ENCODE results near the gene CAGE1.

CAGE1 gene

DNA sequence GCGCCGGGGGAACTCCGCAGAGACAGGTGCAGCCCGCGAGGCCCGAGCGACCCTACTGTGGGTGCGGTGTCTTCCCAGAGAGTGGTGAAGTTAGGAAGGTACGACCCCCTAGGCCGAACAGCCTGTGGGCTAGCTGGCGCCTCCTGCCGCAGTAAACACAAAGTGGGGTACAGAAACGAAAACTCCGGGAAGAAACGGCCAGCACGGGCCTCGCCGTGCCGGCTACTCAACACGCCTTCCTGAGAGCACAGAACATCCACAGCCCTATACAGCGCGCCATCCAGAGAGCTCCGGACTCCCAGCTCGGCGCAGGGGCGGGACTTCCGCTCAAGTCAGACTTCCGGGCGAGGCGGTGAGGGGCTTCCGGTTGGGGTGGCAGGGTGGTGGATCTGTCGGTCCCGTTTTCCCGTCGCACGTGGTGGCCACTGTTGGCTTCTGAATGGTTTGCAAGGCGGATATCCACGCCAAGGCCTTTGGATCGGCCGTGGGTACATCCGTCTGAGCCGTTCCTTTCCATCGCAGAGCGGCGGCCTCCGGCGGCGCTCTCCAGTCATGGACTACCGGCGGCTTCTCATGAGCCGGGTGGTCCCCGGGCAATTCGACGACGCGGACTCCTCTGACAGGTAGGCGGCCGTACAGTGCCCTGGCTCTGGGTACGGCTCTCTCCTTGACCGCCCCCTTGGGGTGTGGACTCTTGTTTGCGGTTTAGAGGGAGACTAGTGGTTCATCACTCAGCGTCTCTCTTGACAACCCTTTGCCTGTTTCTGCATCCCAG, at the start of gene CAGE1, which contains the start of gene RIOK1:
CAGE1 (minus strand) TSS at position 292 of the 775 bp plus-strand sequence. CDS start 2,569 bp downstream, outside the sequence.
RIOK1 (plus strand) TSS at position 358 of the 775 bp plus-strand sequence; CDS start at position 553, 195 bp downstream.
- DNase-seq = peak; percentile 97

DNA sequence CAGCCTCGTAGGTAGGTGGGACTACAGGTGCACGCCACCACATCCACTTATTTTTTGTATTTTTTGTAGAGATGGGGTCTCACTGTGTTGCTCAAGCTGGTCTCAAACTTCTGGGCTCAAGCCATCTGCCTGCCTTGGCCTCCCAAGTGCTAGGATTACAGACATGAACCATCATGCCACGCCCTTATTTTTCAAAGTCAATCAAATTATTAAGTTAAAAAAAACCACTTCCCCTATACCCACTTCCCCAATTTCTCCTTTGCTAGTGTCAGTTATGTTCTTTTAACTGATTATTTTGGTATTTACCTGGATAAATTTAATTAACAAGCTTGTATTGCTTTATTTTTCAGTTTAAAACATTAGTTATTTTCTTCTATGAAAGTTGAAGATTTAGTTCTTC, 49.7 kb upstream of the CAGE1 start:
- DNase-seq = no peak

DNA sequence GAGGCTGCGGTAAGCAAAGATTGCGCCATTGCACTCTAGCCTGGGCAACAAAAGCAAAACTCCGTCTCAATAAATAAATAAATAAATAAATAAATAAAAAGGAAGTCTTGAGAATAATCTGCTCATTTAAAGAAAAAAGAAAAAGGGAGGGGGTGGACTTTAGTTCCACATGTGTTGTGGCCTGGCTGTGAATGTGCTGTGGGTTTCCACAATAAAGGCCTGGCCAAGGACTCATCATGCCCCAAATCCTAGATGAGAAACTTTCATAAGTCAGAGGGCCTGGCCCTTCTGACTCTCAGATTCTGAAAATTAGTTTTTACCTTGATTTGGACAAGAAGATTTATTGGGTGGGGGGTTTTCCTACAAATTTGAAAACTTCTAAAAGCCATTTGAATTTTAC, 48.5 kb upstream of the CAGE1 start:
- no peak for DNase-seq

DNA sequence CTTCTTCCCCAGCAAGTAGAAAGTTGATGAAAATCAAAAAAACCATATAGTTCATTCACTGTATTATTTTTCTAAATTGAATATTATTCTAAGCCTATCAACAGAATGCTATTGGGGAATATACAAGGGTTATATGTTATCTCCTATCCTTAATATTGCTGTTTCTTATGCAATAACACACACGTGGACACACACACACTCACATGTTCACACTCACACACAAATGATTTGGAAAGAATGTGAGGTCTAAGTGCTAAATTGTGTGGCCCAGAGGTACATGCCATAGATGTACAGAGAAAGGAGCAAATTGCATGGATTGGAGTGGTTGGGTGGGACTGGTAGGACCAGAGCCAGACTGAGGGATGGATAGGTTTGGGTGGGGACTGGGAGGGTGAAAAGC, 45.1 kb upstream of the CAGE1 start:
- DNase-seq = no peak

DNA sequence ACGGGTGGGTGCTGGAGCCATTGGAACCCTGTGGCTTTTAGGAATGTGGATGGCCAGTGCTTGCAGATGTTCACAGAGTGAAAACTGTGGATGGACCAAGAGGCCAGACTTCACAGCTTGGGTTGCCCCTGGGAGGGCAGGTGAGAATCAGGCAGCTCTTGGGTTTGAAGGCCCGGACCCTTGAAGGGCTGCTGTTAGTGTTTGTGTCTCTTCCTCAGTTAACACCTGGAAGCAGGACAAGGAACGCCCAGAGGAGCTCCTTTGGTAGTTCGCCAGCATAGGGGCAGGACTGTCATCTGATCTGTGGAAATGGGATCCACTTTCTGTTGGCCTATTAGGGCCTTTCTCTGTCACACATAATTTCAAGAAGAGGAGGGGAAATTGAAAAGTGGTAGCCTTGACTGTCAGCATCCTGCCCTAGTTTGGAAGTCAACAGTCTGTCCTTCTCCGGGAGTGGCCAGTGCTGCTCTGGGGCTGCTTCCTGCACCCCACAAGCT, 43.6 kb upstream of the CAGE1 start:
- DNase-seq = no peak

DNA sequence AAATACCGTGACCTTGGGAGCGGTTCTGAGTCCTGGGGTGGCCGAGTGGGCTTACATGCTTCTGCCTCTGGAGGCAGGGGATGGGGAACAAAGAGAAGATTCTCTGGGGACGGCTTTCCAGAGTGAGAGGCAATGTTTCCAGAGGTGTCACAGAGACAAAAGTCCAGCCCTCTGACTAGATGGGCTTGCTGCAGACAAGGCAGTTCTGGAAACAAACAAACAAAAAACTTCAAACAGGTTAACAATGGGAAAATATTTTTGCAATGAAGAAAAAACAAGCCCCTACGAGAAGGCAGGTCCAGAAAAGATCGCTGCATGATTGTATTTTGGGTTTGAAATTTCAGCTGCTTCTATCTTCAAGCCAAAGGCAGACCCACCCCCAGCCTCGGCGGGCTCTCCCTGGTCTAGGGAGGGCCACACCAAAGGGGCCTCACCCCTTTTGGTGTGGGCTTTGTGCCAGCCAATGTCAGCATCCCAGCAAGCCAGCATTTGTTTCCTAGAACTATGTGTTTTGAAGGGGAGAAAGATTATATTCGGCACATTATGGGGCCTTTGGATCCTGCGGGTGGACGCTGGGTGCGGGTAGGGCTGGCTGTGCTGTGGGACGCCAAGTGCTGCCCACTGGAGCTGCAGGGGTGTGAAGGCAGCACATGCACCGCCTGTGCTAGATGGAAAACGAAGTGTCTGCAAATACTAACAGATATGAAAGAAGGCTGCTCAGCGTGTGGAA, 43.0 kb upstream of the CAGE1 start:
- DNase-seq = no peak

DNA sequence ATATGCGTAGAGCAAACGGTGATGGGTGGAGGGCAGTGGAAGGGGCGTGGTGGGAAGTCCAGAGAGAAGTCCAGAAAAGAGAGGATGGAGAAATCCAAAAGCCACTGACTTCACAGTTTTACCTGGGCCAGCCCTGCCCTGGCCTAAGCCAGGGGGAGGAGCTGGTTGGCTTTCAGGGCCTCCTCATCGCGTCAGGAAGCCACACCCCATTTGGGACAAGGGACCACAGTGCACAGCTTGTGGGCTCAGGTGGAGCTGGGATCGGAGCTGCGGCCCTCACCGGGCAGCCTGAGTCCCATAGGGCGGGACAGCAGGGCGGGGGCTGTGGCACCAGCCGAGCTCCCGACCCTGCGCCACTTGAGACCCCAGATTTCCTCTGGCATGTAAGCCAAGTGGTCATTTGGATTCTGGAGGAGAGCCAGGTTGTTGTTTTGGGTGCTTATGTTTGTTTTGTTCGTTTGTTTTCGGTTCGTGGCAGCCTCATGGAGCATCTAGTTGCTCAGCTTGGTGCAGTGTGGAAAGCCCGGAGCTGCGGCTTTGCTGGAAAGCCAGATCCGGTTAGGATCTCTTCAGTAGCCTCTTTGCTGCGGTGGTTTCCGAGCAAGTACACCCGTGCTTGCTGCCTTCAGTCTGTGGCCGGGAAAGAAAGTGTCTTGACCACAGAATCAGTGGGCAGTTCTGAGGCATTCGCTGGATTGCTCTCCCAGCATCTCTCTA, 42.3 kb upstream of the CAGE1 start:
- no peak for DNase-seq

DNA sequence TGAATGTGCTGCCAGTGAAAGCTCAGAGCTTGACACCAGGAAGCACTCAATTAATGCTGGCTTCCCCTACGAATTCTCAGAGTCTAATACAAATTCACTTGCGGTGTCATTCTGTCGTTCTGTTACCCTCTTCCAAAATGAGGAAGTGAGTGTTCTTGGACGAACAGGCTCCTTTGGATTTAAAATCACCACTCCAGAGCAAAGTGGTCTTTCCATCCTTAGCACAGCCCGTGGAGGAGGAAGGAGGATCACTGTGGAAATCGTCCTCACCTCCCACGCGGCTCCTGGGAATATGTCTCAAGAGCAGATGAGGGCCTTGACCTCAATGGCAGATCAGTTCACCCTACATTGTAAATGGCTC, 41.8 kb upstream of the CAGE1 start:
- DNase-seq = no peak

DNA sequence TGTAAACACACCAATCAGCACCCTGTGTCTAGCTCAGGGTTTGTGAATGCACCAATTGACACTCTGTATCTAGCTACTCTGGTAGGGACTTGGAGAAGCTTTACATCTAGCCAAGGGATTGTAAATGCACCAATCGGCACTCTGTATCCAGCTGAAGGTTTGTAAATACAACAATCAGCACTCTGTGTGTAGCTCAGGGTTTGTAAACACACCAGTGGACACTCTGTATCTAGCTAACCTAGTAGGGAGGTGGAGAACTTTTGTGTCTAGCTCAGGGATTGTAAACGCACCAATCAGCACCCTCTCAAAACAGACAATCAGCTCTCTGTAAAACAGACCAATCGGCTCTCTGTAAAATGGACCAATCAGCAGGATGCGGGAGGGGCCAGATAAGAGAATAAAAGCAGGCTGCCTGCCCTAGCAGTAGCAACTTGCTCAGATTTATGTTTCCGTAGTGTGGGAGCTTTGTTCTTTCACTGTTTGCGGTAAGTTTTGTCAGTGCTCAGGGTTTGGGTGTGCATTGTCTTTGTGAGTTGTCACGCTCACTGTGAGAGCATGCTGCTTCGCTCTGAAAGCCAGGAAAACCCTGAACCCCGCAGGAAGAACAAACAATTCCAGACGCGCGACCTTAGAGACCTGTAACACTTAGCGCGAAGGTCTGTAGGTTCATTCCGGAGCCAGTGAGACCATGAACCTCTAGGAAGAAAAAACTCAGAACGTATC, 37.1 kb upstream of the CAGE1 start:
- DNase-seq = no peak

DNA sequence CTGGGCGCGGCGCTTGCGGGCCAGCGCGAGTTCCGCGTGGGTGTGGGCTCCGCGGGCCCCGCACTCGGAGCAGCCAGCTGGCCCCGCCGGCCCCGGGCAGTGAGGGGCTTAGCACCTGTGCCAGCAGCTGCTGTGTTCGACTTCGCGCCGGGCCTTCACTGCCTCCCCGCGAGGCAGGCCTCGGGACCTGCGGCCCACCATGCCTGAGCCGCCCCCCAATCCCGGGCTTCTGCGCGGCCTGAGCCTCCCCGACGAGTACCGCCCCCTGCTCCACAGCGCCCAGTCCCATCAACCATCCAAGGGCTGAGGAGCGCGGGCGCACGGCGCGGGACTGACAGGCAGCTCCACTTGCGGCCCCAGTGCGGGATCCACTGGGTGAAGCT, 36.3 kb upstream of the CAGE1 start:
- no peak for DNase-seq

DNA sequence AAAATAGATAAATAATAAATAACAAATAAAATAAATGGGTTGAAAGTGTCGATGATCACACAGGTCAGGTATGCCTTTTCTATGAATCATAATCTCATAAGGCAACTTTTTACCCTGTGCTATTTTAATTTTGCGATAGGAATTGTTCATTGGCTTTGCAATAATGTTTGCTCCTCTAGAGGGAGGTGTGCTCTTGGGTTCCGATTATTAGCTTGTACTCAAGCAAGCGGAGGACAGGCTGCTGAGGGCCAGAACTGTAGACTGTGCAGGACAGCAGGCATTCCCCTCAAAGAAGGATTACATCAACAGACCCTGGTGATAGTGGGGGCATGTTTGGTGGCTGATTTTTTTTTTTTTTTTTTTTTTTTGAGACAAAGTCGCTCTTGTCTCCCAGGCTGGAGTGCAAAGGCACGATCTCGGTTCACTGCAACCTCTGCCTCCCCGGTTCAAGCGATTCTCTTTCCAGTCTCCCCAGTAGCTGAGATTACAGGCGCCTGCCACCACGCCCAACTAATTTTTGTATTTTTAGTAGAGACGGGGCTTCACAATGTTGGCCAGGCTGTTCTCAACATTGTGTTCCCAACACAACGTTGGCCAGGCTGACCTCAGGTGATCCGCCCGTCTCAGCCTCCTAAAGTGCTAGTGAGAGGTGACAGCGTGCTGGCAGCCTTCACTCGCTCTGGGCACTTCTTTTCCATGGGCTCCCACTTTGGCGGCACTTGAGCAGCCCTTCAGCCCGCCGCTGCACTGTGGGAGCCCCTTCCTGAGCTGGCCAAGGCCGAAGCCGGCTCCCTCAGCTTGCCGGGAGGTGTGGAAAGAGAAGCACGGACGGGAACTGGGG, 35.6 kb upstream of the CAGE1 start:
- DNase-seq = peak; percentile 66

DNA sequence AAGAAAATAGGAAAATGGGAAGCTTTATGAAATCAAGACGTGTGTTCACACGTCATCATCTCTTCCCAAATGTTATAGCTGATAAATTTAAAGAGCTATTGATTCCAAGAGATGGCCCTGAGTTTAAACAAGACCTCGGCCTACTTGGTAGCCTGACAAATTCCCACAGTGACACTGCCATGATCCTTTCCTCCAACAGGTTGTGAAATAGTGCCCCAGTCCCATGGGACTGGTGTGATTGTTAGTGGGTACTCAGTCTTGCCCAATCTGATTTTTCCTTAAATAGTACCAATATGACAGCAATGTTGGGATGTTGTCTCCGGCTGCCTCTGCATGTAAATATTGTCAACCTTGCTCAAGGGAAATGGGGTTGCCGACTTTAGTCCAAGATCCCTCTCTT, 34.5 kb upstream of the CAGE1 start:
- DNase-seq = no peak

DNA sequence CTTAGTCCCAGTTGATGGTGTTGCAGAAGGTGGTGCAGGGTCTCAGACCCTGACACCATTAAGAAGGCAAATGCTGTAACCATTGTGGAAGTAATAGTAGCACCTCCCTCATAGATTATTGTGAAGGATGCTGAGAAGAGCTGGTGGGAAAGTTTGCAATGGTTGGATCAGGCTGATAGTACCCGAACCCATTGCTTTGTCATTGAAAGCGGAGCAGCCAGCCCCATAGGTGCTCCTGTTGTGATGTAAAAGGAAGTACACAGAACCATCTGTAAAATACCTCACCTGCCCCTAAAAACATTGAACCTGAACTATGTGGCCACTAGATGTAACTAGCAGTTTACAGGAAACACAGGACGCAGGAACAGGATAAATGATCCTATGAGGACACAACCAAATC, 31.5 kb upstream of the CAGE1 start:
- no peak for DNase-seq

DNA sequence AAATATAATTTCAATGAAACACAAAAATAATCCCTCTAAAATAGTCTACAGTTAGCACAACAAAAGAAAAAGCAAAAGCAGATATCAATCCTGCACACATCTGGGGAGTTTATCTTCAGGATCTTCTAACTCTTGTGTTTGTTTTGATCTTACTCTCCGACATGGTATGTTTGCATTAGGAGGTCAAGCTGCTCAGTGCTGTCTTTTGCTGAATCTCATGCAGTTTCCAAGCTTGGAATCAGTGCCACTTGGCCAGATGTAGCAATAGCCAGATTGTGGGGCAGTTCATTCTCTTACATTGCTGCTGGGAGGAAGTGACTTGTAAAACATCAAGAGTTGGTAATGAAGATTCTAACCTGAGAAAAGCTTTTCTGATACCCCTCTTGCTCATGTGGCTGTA, 29.5 kb upstream of the CAGE1 start:
- DNase-seq = no peak

DNA sequence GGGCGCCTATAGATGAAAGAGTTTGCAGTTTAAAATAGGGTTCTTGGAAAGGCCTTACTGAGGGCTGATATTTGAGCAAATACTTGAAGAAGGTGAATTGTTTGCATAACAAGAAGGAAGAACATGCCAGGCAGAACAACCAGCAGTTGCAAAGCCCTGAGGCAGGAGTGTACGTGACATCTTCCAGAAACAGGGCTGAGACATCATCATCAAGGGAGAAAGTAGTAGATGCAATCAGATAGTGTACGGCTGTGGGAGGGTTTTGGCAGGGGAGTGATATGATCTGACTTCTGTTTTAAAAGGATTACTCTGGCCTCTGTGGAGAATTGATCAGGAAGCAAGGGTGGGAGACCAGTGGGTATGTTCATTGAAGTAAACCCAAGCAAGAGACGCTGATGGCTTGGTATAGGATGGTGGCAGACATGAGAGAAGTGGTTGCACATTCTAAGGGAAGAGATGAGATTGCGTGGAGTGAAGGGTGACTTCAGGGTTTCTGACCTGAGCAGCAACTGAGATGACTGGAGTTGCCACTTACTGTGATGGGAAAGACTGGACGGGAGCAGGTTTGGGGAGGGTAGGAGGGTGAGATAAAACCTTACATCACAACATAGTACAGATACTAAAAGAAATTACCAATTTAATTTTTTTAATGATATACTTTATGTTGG, 28.8 kb upstream of the CAGE1 start:
- DNase-seq = no peak

DNA sequence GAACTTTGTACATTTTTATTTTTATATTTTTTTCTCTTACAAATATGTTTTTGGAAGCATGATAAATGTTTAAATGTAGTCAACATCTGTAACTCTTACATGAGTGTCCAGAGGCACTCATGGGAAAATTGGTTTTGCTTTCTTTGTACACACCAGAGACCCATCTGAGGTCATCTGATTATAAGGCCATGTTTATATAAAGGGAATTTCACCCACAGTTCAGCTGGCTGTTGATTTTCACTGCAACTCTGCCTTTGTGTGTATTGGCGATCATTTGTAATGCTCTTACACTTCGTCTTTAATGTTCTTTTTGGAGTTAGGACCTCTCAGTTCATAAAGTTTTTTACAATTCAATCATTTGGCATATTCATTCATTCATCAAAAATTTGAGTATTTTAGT, 28.1 kb upstream of the CAGE1 start:
- no peak for DNase-seq

DNA sequence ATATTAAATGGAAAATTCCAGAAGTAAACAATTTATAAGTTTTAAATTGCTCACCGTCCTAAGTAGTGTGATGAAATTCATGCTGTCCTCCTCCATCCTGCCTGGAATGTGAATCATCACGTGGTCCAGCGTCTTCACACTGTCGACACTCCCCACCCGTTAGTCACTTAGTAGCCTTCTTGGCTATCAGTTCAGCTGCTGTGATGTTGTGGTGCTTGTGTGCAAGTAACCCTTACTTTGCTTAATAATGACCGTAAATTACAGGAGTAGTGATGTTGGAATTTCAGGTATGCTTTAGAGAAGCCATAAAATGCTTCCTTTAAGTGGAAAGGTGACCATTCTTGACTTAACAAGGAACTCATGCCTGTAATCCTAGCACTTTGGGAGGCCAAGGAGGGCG, 25.3 kb upstream of the CAGE1 start:
- DNase-seq = no peak

DNA sequence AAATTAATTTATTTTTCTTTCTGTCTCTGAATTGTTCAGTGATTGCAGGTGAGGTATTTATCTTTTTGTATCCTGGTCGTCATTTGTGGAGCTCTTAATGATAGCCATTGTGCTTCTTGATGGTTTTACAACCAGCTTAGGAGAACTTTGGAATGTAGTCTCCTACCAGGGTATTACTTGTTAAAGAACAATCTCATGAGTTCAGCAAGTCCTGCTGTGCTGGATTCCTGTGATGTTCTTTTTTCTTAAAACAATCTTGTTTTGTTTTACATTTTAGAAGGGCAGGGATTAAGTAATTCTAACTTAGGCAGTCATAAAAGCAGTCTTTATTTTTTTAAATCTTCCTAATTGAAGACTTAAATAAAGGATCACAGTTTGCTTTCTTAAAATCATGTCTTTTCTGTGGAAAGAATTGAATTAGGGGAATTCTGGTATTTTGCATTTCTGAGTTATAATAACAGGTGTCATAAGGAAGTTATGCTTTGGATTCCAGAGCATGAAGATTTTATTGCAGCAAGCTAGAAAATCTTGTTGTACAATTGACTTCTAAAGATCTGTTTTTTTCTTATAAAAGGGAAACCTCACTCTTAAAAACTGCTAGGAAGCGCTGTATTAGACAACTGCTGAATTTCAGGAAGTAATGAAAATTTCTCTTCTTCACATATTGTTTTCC, 23.7 kb upstream of the CAGE1 start:
- no peak for DNase-seq

DNA sequence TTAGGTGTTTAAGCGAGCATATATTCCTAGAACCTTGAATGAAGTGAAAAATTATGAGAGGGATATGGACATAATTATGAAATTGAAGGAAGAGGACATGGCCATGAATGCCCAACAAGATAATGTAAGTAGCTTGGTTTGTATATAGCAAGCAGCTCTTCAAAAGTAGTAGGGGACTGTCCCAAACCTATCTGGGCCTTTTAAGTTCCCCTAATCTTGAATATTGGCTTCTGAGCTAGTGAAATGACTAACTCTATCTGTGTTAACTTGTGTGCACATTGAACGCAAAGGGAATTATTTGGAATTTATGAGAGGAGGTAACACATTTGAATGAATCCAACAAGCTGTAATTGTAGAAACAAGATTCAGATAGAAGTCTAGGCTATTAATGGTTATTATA, 21.8 kb upstream of the CAGE1 start:
- DNase-seq = no peak

DNA sequence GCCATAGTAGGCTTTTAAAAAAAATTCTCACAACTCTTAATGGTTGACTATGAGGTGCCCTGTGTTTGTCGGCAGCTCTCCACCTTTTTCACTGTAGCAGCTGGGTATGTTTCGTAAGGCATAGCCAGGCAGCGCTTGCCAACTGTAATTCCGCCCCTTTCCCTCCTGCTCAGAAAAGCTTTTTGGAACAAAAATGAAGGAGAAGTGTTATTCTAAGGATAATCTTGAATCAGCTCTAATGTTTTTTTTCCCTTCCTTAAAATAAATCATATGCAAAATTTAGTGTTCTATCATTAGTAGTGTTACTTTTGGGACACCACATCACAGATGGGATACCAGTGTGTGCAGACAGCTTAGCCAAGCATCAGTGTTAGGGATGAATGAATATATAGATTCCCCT, 21.3 kb upstream of the CAGE1 start:
- DNase-seq = no peak

DNA sequence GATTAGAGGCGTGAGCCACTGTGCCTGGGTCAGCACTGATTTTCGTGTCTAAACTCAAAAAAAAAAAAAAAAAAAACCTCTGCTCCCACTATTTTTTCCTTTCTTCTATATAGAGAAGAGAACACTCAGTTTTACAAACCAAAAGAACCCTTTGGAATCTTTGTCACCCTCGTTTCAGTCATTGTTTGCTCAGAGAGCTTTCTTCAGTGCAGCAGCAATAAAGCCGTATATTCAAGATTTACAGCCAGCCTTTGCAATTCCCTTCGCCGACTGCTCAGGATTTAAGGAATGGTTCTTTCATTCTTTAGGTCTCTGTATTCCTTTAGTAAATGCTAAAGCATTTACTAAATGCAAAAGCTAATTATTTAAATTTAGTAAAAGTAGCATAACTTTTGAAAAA, 20.2 kb upstream of the CAGE1 start:
- DNase-seq = no peak
